GM23338 (cell line): ENCODE results near the gene COL15A1. TPM values are rescaled to one million over a fixed set of nuclear protein-coding genes. Genes with fewer than 3 reads are reported as not detected.

Source experiments
- ATAC-seq: fragments of 200-7000 bp; cut with Tn5 transposase; 3 replicates; pipeline ENCODE4 v1.9.1; 2020
- DNase-seq: peaks from one replicate; pipeline ENCODE4 v3.0.0-alpha.2; 2015; ENCODE audit warnings: low spot score
- H2AFZ ChIP-seq: fragments of 200-600 bp; sonication (generic); 2 replicates; pipeline ENCODE4 v1.8.0; 2016; ENCODE audit warnings: antibody characterized with exemption, mild to moderate bottlenecking, moderate library complexity
- H3F3A ChIP-seq: fragments of 200-600 bp; sonication (generic); replicated peaks from 2 replicates; pipeline ENCODE4 v1.8.0; 2017; ENCODE audit warnings: antibody characterized with exemption, mixed run types, low read depth
- H3K27ac ChIP-seq: fragments of 200-600 bp; sonication (generic); 2 replicates; pipeline ENCODE4 v1.6.1; 2016; ENCODE audit warnings: low read depth
- H3K27me3 ChIP-seq: fragments of 200-600 bp; sonication (generic); 2 replicates; pipeline ENCODE4 v1.8.0; 2016; ENCODE audit warnings: mild to moderate bottlenecking, mixed run types, moderate library complexity; ENCODE audit not compliant: insufficient read depth
- H3K36me3 ChIP-seq: fragments of 200-600 bp; sonication (generic); 2 replicates; pipeline ENCODE4 v1.8.0; 2016; ENCODE audit warnings: mild to moderate bottlenecking; ENCODE audit not compliant: insufficient read depth
- H3K4me1 ChIP-seq: fragments of 200-600 bp; sonication (generic); 2 replicates; pipeline ENCODE4 v1.8.0; 2016; ENCODE audit warnings: mild to moderate bottlenecking, moderate library complexity; ENCODE audit not compliant: insufficient read depth
- H3K4me2 ChIP-seq: fragments of 200-600 bp; sonication (generic); 2 replicates; pipeline ENCODE4 v1.7.1; 2017; ENCODE audit warnings: mixed run types
- H3K4me3 ChIP-seq: fragments of 200-600 bp; sonication (generic); 2 replicates; pipeline ENCODE4 v1.6.1; 2016; ENCODE audit warnings: mixed run types
- H3K79me2 ChIP-seq: fragments of 200-600 bp; sonication (generic); replicated peaks from 2 replicates; pipeline ENCODE4 v1.8.0; 2017; ENCODE audit warnings: mild to moderate bottlenecking; ENCODE audit not compliant: insufficient read depth
- H3K9me2 ChIP-seq: fragments of 200-600 bp; sonication (generic); 2 replicates; pipeline ENCODE4 v1.8.0; 2017; ENCODE audit not compliant: insufficient read depth
- H4K20me1 ChIP-seq: fragments of 200-600 bp; sonication (generic); replicated peaks from 2 replicates; pipeline ENCODE4 v1.8.0; 2017; ENCODE audit warnings: mild to moderate bottlenecking; ENCODE audit not compliant: insufficient read depth
- H3K27ac Mint-ChIP-seq: 2 replicates; pipeline ENCODE4 v1.8.0; 2020; ENCODE audit warnings: inconsistent platforms, mild to moderate bottlenecking, moderate library complexity, mixed read lengths
- H3K27me3 Mint-ChIP-seq: 3 replicates; pipeline ENCODE4 v1.8.0; 2022; ENCODE audit warnings: low read depth, mild to moderate bottlenecking, moderate library complexity, mixed read lengths, inconsistent platforms; ENCODE audit not compliant: insufficient read depth, poor library complexity
- H3K36me3 Mint-ChIP-seq: 3 replicates; pipeline ENCODE4 v1.8.0; 2021; ENCODE audit warnings: low read depth, mild to moderate bottlenecking, inconsistent platforms, moderate library complexity, mixed read lengths
- H3K4me1 Mint-ChIP-seq: 3 replicates; pipeline ENCODE4 v1.8.0; 2020; ENCODE audit warnings: mild to moderate bottlenecking, inconsistent platforms, mixed read lengths
- H3K4me3 Mint-ChIP-seq: 3 replicates; pipeline ENCODE4 v1.8.0; 2021; ENCODE audit warnings: moderate library complexity, mild to moderate bottlenecking, inconsistent platforms, mixed read lengths
- H3K9me3 Mint-ChIP-seq: 3 replicates; pipeline ENCODE4 v1.8.0; 2020; ENCODE audit warnings: moderate library complexity, mild to moderate bottlenecking, inconsistent platforms, mixed read lengths
- CREB1 ChIP-seq: fragments of 250-450 bp; sonication (Bioruptor Pico); IDR thresholded peaks from 2 replicates; pipeline ENCODE4 v1.5.0; 2020; ENCODE audit warnings: low read depth, mild to moderate bottlenecking, moderate library complexity
- EZH2 ChIP-seq: fragments of 200-600 bp; sonication (generic); IDR thresholded peaks from one replicate; pipeline ENCODE4 v1.8.0; 2017; ENCODE audit warnings: antibody characterized with exemption, mild to moderate bottlenecking, low read depth; ENCODE audit not compliant: unreplicated experiment
- EZH2phosphoT487 ChIP-seq: fragments of 200-600 bp; sonication (generic); IDR thresholded peaks from one replicate; pipeline ENCODE4 v1.8.1; 2018; ENCODE audit warnings: antibody characterized with exemption; ENCODE audit not compliant: unreplicated experiment
- JUNB ChIP-seq: IDR thresholded peaks from one replicate; pipeline ENCODE4 v1.6.1; 2016; ENCODE audit warnings: antibody characterized with exemption; ENCODE audit not compliant: unreplicated experiment
- NANOG ChIP-seq: IDR thresholded peaks from 2 replicates; pipeline ENCODE4 v1.6.1; 2016; ENCODE audit warnings: antibody characterized with exemption, borderline replicate concordance
- POLR2AphosphoS5 ChIP-seq: IDR thresholded peaks from 2 replicates; pipeline ENCODE4 v1.6.1; 2016; ENCODE audit warnings: antibody characterized with exemption, low read depth
- STAT1 ChIP-seq: IDR thresholded peaks from one replicate; pipeline ENCODE4 v1.6.1; 2016; ENCODE audit warnings: antibody characterized with exemption; ENCODE audit not compliant: unreplicated experiment
- ZNF114 ChIP-seq: fragments of 250-450 bp; sonication (Bioruptor Pico); IDR thresholded peaks from 2 replicates; pipeline ENCODE4 v1.5.0; 2020; ENCODE audit warnings: mild to moderate bottlenecking, moderate library complexity
- ZNF331 ChIP-seq: fragments of 250-450 bp; sonication (Bioruptor Pico); IDR thresholded peaks from 2 replicates; pipeline ENCODE4 v1.5.0; 2020; ENCODE audit warnings: low read depth, mild to moderate bottlenecking, moderate library complexity
- polyA plus RNA-seq: library from polyadenylated mRNA; unstranded; fragments of >200 nt; fragmentation: Nextera tagmentation; extraction: Ambion mirVana; gene quantifications from 2 replicates; pipeline ENCODE4 v1.2.1, GENCODE V29; 2016
- total RNA-seq: library from RNA; depleted of rRNA; stranded (reverse); fragments of >200 nt; shearing (Covaris generic); gene quantifications from 2 replicates; pipeline ENCODE4 v1.2.3, GENCODE V29; 2014
- TF ChIP-seq, protein P1 (sequence below): IDR thresholded peaks from 2 replicates; pipeline ENCODE4 v1.6.1; 2016; ENCODE audit warnings: antibody characterized with exemption
- TF ChIP-seq, protein P2 (sequence below): fragments of 250-450 bp; sonication (Bioruptor Pico); IDR thresholded peaks from 2 replicates; pipeline ENCODE4 v1.5.0; 2020; ENCODE audit warnings: mild to moderate bottlenecking, moderate library complexity
- TF ChIP-seq, protein P3 (sequence below), 2 experiments: fragments of 200-600 bp in 1 of 2; sonication (generic) in 1 of 2; conservative IDR thresholded peaks; 2 replicates each; pipeline versions ENCODE4 v1.5.1 to v1.6.1; 2016 to 2017; ENCODE audit warnings: antibody characterized with exemption in 2 of 2, low read depth in 2 of 2, mild to moderate bottlenecking in 2 of 2, moderate library complexity in 1 of 2
- TF ChIP-seq, protein P4 (sequence below): IDR thresholded peaks from one replicate; pipeline ENCODE4 v1.6.1; 2018; ENCODE audit warnings: antibody characterized with exemption; ENCODE audit not compliant: unreplicated experiment

COL15A1 gene
- total and polyA plus RNA-seq, 2 experiments from 2014 or later: 0.17 to 0.18 TPM

DNA sequence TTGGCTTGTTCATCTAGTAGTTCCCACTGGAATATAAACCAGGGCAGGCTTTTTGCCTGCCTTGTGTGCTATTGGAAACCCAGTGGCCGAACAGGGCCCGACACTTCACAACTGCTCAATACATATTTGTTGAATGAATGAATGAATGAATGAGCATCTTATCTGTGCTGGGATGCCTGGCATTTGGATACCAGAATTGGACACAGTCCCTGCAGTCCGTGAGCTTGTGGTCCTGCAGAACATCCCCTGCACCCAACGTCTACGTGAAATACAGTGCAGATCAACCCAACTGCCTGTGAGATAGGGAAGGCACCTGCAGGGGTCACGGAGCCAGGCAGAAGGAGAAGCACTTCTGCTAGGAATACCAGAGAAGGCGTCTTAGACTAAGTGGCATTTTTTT lies 30.0 kb upstream of the COL15A1 start:
- Histone ChIP-seq H4K20me1 (no peaks in the 10 kb centered on the region), H3K27me3 (no peaks in the 10 kb centered on the region), H3K4me1 (0 out of 2 replicates have a peak, but pooled peaks cover 2% of the 10 kb centered on the region), H3K9me2 (peaks cover 6% of the 10 kb centered on the region; the same call in 1 of the 2 replicates), H3K79me2 (no peaks in the 10 kb centered on the region), H3K27ac (no peak overlapping the region), H3K4me2 (no peak overlapping the region), H3F3A (no peaks in the 10 kb centered on the region), H3K4me3 (no peak overlapping the region), H3K36me3 (no peaks in the 10 kb centered on the region), H2AFZ (no peak overlapping the region)
- no peak overlapping the region for H3K4me3 Mint-ChIP-seq
- DNase-seq: no peak
- no peak for ATAC-seq
- no peaks in the 10 kb centered on the region for H3K27me3 Mint-ChIP-seq
- TF ChIP-seq POLR2AphosphoS5: no peak
- TF ChIP-seq, protein P1, sequence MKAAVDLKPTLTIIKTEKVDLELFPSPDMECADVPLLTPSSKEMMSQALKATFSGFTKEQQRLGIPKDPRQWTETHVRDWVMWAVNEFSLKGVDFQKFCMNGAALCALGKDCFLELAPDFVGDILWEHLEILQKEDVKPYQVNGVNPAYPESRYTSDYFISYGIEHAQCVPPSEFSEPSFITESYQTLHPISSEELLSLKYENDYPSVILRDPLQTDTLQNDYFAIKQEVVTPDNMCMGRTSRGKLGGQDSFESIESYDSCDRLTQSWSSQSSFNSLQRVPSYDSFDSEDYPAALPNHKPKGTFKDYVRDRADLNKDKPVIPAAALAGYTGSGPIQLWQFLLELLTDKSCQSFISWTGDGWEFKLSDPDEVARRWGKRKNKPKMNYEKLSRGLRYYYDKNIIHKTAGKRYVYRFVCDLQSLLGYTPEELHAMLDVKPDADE: no peak
- TF ChIP-seq JUNB: no peak
- no peak for TF ChIP-seq NANOG
- no peak for TF ChIP-seq EZH2phosphoT487
- no peak for TF ChIP-seq ZNF331 (CRISPR knock-in tag)
- no peak for TF ChIP-seq ZNF114 (CRISPR knock-in tag)
- TF ChIP-seq, protein P2, sequence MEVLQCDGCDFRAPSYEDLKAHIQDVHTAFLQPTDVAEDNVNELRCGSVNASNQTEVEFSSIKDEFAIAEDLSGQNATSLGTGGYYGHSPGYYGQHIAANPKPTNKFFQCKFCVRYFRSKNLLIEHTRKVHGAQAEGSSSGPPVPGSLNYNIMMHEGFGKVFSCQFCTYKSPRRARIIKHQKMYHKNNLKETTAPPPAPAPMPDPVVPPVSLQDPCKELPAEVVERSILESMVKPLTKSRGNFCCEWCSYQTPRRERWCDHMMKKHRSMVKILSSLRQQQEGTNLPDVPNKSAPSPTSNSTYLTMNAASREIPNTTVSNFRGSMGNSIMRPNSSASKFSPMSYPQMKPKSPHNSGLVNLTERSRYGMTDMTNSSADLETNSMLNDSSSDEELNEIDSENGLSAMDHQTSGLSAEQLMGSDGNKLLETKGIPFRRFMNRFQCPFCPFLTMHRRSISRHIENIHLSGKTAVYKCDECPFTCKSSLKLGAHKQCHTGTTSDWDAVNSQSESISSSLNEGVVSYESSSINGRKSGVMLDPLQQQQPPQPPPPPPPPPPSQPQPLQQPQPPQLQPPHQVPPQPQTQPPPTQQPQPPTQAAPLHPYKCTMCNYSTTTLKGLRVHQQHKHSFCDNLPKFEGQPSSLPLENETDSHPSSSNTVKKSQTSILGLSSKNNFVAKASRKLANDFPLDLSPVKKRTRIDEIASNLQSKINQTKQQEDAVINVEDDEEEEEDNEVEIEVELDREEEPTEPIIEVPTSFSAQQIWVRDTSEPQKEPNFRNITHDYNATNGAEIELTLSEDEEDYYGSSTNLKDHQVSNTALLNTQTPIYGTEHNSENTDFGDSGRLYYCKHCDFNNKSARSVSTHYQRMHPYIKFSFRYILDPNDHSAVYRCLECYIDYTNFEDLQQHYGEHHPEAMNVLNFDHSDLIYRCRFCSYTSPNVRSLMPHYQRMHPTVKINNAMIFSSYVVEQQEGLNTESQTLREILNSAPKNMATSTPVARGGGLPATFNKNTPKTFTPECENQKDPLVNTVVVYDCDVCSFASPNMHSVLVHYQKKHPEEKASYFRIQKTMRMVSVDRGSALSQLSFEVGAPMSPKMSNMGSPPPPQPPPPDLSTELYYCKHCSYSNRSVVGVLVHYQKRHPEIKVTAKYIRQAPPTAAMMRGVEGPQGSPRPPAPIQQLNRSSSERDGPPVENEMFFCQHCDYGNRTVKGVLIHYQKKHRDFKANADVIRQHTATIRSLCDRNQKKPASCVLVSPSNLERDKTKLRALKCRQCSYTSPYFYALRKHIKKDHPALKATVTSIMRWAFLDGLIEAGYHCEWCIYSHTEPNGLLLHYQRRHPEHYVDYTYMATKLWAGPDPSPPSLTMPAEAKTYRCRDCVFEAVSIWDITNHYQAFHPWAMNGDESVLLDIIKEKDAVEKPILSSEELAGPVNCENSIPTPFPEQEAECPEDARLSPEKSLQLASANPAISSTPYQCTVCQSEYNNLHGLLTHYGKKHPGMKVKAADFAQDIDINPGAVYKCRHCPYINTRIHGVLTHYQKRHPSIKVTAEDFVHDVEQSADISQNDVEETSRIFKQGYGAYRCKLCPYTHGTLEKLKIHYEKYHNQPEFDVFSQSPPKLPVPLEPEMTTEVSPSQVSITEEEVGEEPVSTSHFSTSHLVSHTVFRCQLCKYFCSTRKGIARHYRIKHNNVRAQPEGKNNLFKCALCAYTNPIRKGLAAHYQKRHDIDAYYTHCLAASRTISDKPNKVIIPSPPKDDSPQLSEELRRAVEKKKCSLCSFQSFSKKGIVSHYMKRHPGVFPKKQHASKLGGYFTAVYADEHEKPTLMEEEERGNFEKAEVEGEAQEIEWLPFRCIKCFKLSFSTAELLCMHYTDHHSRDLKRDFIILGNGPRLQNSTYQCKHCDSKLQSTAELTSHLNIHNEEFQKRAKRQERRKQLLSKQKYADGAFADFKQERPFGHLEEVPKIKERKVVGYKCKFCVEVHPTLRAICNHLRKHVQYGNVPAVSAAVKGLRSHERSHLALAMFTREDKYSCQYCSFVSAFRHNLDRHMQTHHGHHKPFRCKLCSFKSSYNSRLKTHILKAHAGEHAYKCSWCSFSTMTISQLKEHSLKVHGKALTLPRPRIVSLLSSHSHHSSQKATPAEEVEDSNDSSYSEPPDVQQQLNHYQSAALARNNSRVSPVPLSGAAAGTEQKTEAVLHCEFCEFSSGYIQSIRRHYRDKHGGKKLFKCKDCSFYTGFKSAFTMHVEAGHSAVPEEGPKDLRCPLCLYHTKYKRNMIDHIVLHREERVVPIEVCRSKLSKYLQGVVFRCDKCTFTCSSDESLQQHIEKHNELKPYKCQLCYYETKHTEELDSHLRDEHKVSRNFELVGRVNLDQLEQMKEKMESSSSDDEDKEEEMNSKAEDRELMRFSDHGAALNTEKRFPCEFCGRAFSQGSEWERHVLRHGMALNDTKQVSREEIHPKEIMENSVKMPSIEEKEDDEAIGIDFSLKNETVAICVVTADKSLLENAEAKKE: no peak
- TF ChIP-seq, protein P3, sequence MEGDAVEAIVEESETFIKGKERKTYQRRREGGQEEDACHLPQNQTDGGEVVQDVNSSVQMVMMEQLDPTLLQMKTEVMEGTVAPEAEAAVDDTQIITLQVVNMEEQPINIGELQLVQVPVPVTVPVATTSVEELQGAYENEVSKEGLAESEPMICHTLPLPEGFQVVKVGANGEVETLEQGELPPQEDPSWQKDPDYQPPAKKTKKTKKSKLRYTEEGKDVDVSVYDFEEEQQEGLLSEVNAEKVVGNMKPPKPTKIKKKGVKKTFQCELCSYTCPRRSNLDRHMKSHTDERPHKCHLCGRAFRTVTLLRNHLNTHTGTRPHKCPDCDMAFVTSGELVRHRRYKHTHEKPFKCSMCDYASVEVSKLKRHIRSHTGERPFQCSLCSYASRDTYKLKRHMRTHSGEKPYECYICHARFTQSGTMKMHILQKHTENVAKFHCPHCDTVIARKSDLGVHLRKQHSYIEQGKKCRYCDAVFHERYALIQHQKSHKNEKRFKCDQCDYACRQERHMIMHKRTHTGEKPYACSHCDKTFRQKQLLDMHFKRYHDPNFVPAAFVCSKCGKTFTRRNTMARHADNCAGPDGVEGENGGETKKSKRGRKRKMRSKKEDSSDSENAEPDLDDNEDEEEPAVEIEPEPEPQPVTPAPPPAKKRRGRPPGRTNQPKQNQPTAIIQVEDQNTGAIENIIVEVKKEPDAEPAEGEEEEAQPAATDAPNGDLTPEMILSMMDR (conservative IDR thresholded peaks at IDR 0.05; ENCODE audit: low read depth in 2 of 2): no peak
- TF ChIP-seq CREB1 (CRISPR knock-in tag): no peak
- no peak for TF ChIP-seq STAT1
- TF ChIP-seq EZH2: no peak
- TF ChIP-seq, protein P4, sequence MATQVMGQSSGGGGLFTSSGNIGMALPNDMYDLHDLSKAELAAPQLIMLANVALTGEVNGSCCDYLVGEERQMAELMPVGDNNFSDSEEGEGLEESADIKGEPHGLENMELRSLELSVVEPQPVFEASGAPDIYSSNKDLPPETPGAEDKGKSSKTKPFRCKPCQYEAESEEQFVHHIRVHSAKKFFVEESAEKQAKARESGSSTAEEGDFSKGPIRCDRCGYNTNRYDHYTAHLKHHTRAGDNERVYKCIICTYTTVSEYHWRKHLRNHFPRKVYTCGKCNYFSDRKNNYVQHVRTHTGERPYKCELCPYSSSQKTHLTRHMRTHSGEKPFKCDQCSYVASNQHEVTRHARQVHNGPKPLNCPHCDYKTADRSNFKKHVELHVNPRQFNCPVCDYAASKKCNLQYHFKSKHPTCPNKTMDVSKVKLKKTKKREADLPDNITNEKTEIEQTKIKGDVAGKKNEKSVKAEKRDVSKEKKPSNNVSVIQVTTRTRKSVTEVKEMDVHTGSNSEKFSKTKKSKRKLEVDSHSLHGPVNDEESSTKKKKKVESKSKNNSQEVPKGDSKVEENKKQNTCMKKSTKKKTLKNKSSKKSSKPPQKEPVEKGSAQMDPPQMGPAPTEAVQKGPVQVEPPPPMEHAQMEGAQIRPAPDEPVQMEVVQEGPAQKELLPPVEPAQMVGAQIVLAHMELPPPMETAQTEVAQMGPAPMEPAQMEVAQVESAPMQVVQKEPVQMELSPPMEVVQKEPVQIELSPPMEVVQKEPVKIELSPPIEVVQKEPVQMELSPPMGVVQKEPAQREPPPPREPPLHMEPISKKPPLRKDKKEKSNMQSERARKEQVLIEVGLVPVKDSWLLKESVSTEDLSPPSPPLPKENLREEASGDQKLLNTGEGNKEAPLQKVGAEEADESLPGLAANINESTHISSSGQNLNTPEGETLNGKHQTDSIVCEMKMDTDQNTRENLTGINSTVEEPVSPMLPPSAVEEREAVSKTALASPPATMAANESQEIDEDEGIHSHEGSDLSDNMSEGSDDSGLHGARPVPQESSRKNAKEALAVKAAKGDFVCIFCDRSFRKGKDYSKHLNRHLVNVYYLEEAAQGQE: no peak
- H3K27ac Mint-ChIP-seq: no peak overlapping the region
- H3K4me1 Mint-ChIP-seq: peaks cover 4% of the 10 kb centered on the region; the same call in 2 of the 3 replicates
- no peaks in the 10 kb centered on the region for H3K9me3 Mint-ChIP-seq
- H3K36me3 Mint-ChIP-seq: no peaks in the 10 kb centered on the region
